Endodermal cell (in vitro differentiated cells): ENCODE measurements around the gene KCND3. TPM values are rescaled to one million over a fixed set of nuclear protein-coding genes. Genes with fewer than 3 reads are reported as not detected.
A peak's percentile ranks its signal among the peaks of the same experiment; 100 is the strongest.

Experiments
- DNase-seq: peaks from one replicate; pipeline ENCODE4 v3.0.0-alpha.2; 2017
- H3K27ac ChIP-seq: 2 replicates; pipeline ENCODE4 v1.5.1; 2013; ENCODE audit warnings: mild to moderate bottlenecking, low read depth, low read length, moderate library complexity
- H3K27me3 ChIP-seq: 2 replicates; pipeline ENCODE4 v1.6.1; 2013; ENCODE audit warnings: mild to moderate bottlenecking, low read length, moderate library complexity; ENCODE audit not compliant: insufficient read depth, control insufficient read depth, poor library complexity, severe bottlenecking
- H3K36me3 ChIP-seq: 2 replicates; pipeline ENCODE4 v1.7.0; 2013; ENCODE audit warnings: mild to moderate bottlenecking, low read length, moderate library complexity; ENCODE audit not compliant: control insufficient read depth, insufficient read depth
- H3K4me1 ChIP-seq: one replicate; pipeline ENCODE4 v1.7.0; 2013; ENCODE audit warnings: low read length; ENCODE audit not compliant: control insufficient read depth, insufficient read depth
- H3K4me3 ChIP-seq: 2 replicates; pipeline ENCODE4 v1.5.1; 2013; ENCODE audit warnings: mild to moderate bottlenecking, low read length, moderate library complexity
- H3K9ac ChIP-seq: 2 replicates; pipeline ENCODE4 v1.6.1; 2013; ENCODE audit warnings: mild to moderate bottlenecking, low read length, moderate library complexity; ENCODE audit not compliant: poor library complexity, severe bottlenecking; ENCODE audit errors: extremely low read depth
- H3K9me3 ChIP-seq: 2 replicates; pipeline ENCODE4 v1.6.1; 2013; ENCODE audit warnings: mild to moderate bottlenecking, low read length, moderate library complexity; ENCODE audit not compliant: control insufficient read depth
- H3K27ac Mint-ChIP-seq: 2 replicates; pipeline ENCODE4 v1.8.0; 2020; ENCODE audit warnings: mixed read lengths
- H3K27me3 Mint-ChIP-seq: 2 replicates; pipeline ENCODE4 v1.8.0; 2021; ENCODE audit warnings: mild to moderate bottlenecking, mixed read lengths; ENCODE audit not compliant: insufficient read depth
- H3K36me3 Mint-ChIP-seq: 2 replicates; pipeline ENCODE4 v1.8.0; 2020; ENCODE audit warnings: low read depth, mixed read lengths
- H3K4me1 Mint-ChIP-seq: 2 replicates; pipeline ENCODE4 v1.8.0; 2020; ENCODE audit warnings: mixed read lengths
- H3K4me3 Mint-ChIP-seq: 2 replicates; pipeline ENCODE4 v1.8.0; 2020; ENCODE audit warnings: mild to moderate bottlenecking, moderate library complexity, mixed read lengths
- H3K9me3 Mint-ChIP-seq: 2 replicates; pipeline ENCODE4 v1.8.0; 2020; ENCODE audit warnings: mild to moderate bottlenecking, mixed read lengths
- CTCF ChIP-seq: fragments of 200-600 bp; sonication (generic); conservative IDR thresholded peaks from 2 replicates; pipeline ENCODE4 v1.5.0; 2021; ENCODE audit warnings: antibody characterized with exemption, mild to moderate bottlenecking
- WGBS, 2 experiments: methylation state at CpG; one replicate each; pipeline versions ENCODE4 v1.1.5 to v1.1.7; 2013; ENCODE audit warnings: missing lambda C conversion rate in 2 of 2, mixed read lengths in 1 of 2; ENCODE audit not compliant: insufficient coverage in 1 of 2, insufficient read length in 1 of 2; 5-methylcytosine and 5-hydroxymethylcytosine counted together
- total RNA-seq, 2 donors: library from RNA; stranded (reverse); fragmentation: NEBNext Ultra II Directional in 1 of 2; extraction: Animal tissue kit (Norgen Biotek cat#: 25700) in 1 of 2; gene quantifications; 2 replicates in 1 of 2; 3 replicates in 1 of 2; pipeline ENCODE4 v1.2.1, GENCODE V29; 2021

KCND3 gene
- total RNA-seq, 2 donors from 2014 or later = 0.13 TPM; not detected in 1

- no peaks in the 10 kb centered on the region for H3K36me3 ChIP-seq
- WGBS, 2 experiments = 0% methylated on average over 2 to 59 of the region's 59 CpGs
- Mint-ChIP-seq H3K4me3 (peak within 1 kb of the TSS; percentile 65), H3K27ac (peak within 1 kb of the TSS; percentile 63), H3K36me3 (no peaks in the 10 kb centered on the region), H3K9me3 (no peaks in the 10 kb centered on the region), H3K4me1 (peaks cover 9% of the 10 kb centered on the region), H3K27me3 (peaks cover 40% of the 10 kb centered on the region)
- DNase-seq = peak; percentile 97
- peak within 1 kb of the TSS; percentile 84 for H3K4me3 ChIP-seq
- H3K9me3 ChIP-seq = no peaks in the 10 kb centered on the region
- peak within 1 kb of the TSS; percentile 96 for H3K27ac ChIP-seq
- H3K9ac ChIP-seq = peak within 1 kb of the TSS; percentile 38
- peaks cover 10% of the 10 kb centered on the region for H3K4me1 ChIP-seq
- peaks cover 41% of the 10 kb centered on the region for H3K27me3 ChIP-seq
- TF ChIP-seq CTCF = no peak
These were observed 250.1 kb downstream of the KCND3 start, which contains the start of gene INKA2 for GRCh38 chr1:111739194-111739924. Gene INKA2, minus strand, starts transcription at chr1:111739395. Its CDS starts 153 bp downstream, at chr1:111739242.

- peak overlapping the region; percentile 65 for H3K4me3 Mint-ChIP-seq
- no peaks in the 10 kb centered on the region for H3K9me3 Mint-ChIP-seq
- peaks cover 34% of the 10 kb centered on the region for H3K27me3 Mint-ChIP-seq
- H3K4me1 Mint-ChIP-seq = peaks cover 9% of the 10 kb centered on the region
- peak overlapping the region; percentile 96 for H3K27ac ChIP-seq
- no peaks in the 10 kb centered on the region for H3K36me3 ChIP-seq
- no peaks in the 10 kb centered on the region for H3K36me3 Mint-ChIP-seq
- H3K4me1 ChIP-seq = peaks cover 10% of the 10 kb centered on the region
- H3K4me3 ChIP-seq = peak overlapping the region; percentile 84
- no peaks in the 10 kb centered on the region for H3K9me3 ChIP-seq
- whole genome bisulfite sequencing, 2 experiments = 0% methylated on average over 15 to 61 of the region's 61 CpGs
- TF ChIP-seq CTCF = no peak
- H3K27me3 ChIP-seq = peaks cover 41% of the 10 kb centered on the region
- H3K27ac Mint-ChIP-seq = peak overlapping the region; percentile 63
- H3K9ac ChIP-seq = peak overlapping the region; percentile 32
- peak; percentile 88 for DNase-seq
These were observed 250.9 kb downstream of the KCND3 start for GRCh38 chr1:111738436-111739193.

- no peaks in the 10 kb centered on the region for H3K9me3 ChIP-seq
- DNase-seq = no peak
- Mint-ChIP-seq H3K27me3 (peaks cover 32% of the 10 kb centered on the region), H3K36me3 (no peaks in the 10 kb centered on the region), H3K27ac (no peak overlapping the region), H3K4me1 (peaks cover 9% of the 10 kb centered on the region), H3K9me3 (no peaks in the 10 kb centered on the region), H3K4me3 (peak overlapping the region; percentile 65)
- H3K4me3 ChIP-seq = peak overlapping the region; percentile 84
- no peaks in the 10 kb centered on the region for H3K36me3 ChIP-seq
- H3K27me3 ChIP-seq = peaks cover 41% of the 10 kb centered on the region
- H3K9ac ChIP-seq = no peak overlapping the region
- 11 to 29% methylated on average over 4 to 7 of the region's 9 CpGs for WGBS, 2 experiments
- H3K27ac ChIP-seq = no peak overlapping the region
- H3K4me1 ChIP-seq = peaks cover 10% of the 10 kb centered on the region
- no peak for TF ChIP-seq CTCF
These were observed 251.4 kb downstream of the KCND3 start for GRCh38 chr1:111738133-111738435.
